ENCODE data around the gene HOOK2. TPM values are rescaled to one million over a fixed set of nuclear protein-coding genes. Genes with fewer than 3 reads are reported as not detected.
"Not testable (repeated sequence)": the region's sequence is repeated elsewhere in the genome, so short reads cannot be mapped to it uniquely, and the experiment has no call there.

HOOK2 gene
- polyA plus RNA-seq, 2 donors: 47.9 to 103 TPM

- Histone ChIP-seq H3K4me3 (ENCODE audit: low read depth in 1 of 2, low read length in 2 of 2) (peak within 1 kb of the TSS; percentile 84 to 91), H3K9me3 (ENCODE audit: control insufficient read depth in 2 of 2, insufficient read depth in 1 of 2, low read depth in 1 of 2, low read length in 1 of 2) (no peaks in the 10 kb centered on the region), H3K27me3 (ENCODE audit: control insufficient read depth in 1 of 2, insufficient read depth in 2 of 2, low read length in 2 of 2) (no peaks in the 10 kb centered on the region), H3K27ac (ENCODE audit: low read depth in 2 of 2, low read length in 1 of 2) (peak within 1 kb of the TSS; percentile 64 to 80), H3K36me3 (ENCODE audit: control insufficient read depth in 2 of 2, insufficient read depth in 2 of 2, low read length in 1 of 2) (peaks cover 0 to 10% of the 10 kb centered on the region in 2 donors), H3K4me1 (ENCODE audit: control insufficient read depth in 2 of 2, insufficient read depth in 2 of 2, low read length in 1 of 2) (peaks cover 3% of the 10 kb centered on the region in 2 donors)
- WGBS, 2 donors: 0 to 1% methylated on average over 51 to 78 of the region's 78 CpGs
These were observed 26.3 kb upstream of the HOOK2 start, which contains the start of the genes PRDX2 and THSD8 for GRCh38 chr19:12801466-12802266. Gene PRDX2, minus strand, starts transcription at chr19:12801800. Its CDS starts 539 bp downstream, at chr19:12801261. Gene THSD8, plus strand, starts transcription at chr19:12802069. Its CDS starts 3 bp downstream, at chr19:12802072.

- H3K9me3 ChIP-seq (ENCODE audit: control insufficient read depth in 2 of 2, insufficient read depth in 1 of 2, low read depth in 1 of 2, low read length in 1 of 2): no peaks in the 10 kb centered on the region
- 7 to 9% methylated on average over 28 to 38 of the region's 38 CpGs for WGBS, 2 donors
- no peaks in the 10 kb centered on the region for H3K27me3 ChIP-seq (ENCODE audit: control insufficient read depth in 1 of 2, insufficient read depth in 2 of 2, low read length in 2 of 2)
- H3K36me3 ChIP-seq (ENCODE audit: control insufficient read depth in 2 of 2, insufficient read depth in 2 of 2, low read length in 1 of 2): peaks cover 0 to 10% of the 10 kb centered on the region in 2 donors
- peaks cover 3% of the 10 kb centered on the region in 2 donors for H3K4me1 ChIP-seq (ENCODE audit: control insufficient read depth in 2 of 2, insufficient read depth in 2 of 2, low read length in 1 of 2)
- H3K4me3 ChIP-seq (ENCODE audit: low read depth in 1 of 2, low read length in 2 of 2): peak overlapping the region; percentile 84 to 91
- H3K27ac ChIP-seq (ENCODE audit: low read depth in 2 of 2, low read length in 1 of 2): peak overlapping the region; percentile 64 to 80
These were observed 25.6 kb upstream of the HOOK2 start for GRCh38 chr19:12800923-12801465.

GRCh38 chr19:12800466-12800770 lies 25.1 kb upstream of the HOOK2 start:
- 65 to 67% methylated on average over 1 of the region's 1 CpG for WGBS, 2 donors
- Histone ChIP-seq H3K27me3 (ENCODE audit: control insufficient read depth in 1 of 2, insufficient read depth in 2 of 2, low read length in 2 of 2) (no peaks in the 10 kb centered on the region), H3K9me3 (ENCODE audit: control insufficient read depth in 2 of 2, insufficient read depth in 1 of 2, low read depth in 1 of 2, low read length in 1 of 2) (no peaks in the 10 kb centered on the region), H3K4me3 (ENCODE audit: low read depth in 1 of 2, low read length in 2 of 2) (peak overlapping the region in 1 of 2 donors; percentile 84), H3K36me3 (ENCODE audit: control insufficient read depth in 2 of 2, insufficient read depth in 2 of 2, low read length in 1 of 2) (peaks cover 0 to 10% of the 10 kb centered on the region in 2 donors), H3K27ac (ENCODE audit: low read depth in 2 of 2, low read length in 1 of 2) (peak overlapping the region in 1 of 2 donors; percentile 80), H3K4me1 (ENCODE audit: control insufficient read depth in 2 of 2, insufficient read depth in 2 of 2, low read length in 1 of 2) (peaks cover 3% of the 10 kb centered on the region in 2 donors)

- Histone ChIP-seq H3K27me3 (ENCODE audit: control insufficient read depth in 1 of 2, insufficient read depth in 2 of 2, low read length in 2 of 2) (no peaks in the 10 kb centered on the region), H3K4me1 (ENCODE audit: control insufficient read depth in 2 of 2, insufficient read depth in 2 of 2, low read length in 1 of 2) (peaks cover 3% of the 10 kb centered on the region in 2 donors), H3K36me3 (ENCODE audit: control insufficient read depth in 2 of 2, insufficient read depth in 2 of 2, low read length in 1 of 2) (peaks cover 0 to 10% of the 10 kb centered on the region in 2 donors), H3K27ac (ENCODE audit: low read depth in 2 of 2, low read length in 1 of 2) (no peak overlapping the region), H3K4me3 (ENCODE audit: low read depth in 1 of 2, low read length in 2 of 2) (peak overlapping the region in 1 of 2 donors; percentile 84), H3K9me3 (ENCODE audit: control insufficient read depth in 2 of 2, insufficient read depth in 1 of 2, low read depth in 1 of 2, low read length in 1 of 2) (no peaks in the 10 kb centered on the region)
- WGBS, 2 donors: 86 to 91% methylated on average over 18 of the region's 18 CpGs
These were observed 24.6 kb upstream of the HOOK2 start for GRCh38 chr19:12799742-12800465.

GRCh38 chr19:12797607-12798006 lies 22.3 kb upstream of the HOOK2 start:
- 95 to 97% methylated on average over 7 of the region's 7 CpGs for WGBS, 2 donors
- H3K9me3 ChIP-seq (ENCODE audit: control insufficient read depth in 2 of 2, insufficient read depth in 1 of 2, low read depth in 1 of 2, low read length in 1 of 2); H3K4me3 ChIP-seq (ENCODE audit: low read depth in 1 of 2, low read length in 2 of 2); H3K27me3 ChIP-seq (ENCODE audit: control insufficient read depth in 1 of 2, insufficient read depth in 2 of 2, low read length in 2 of 2); H3K27ac ChIP-seq (ENCODE audit: low read depth in 2 of 2, low read length in 1 of 2); H3K4me1 ChIP-seq (ENCODE audit: control insufficient read depth in 2 of 2, insufficient read depth in 2 of 2, low read length in 1 of 2): not testable (repeated sequence)
- peaks cover 0 to 12% of the 10 kb centered on the region in 2 donors for H3K36me3 ChIP-seq (ENCODE audit: control insufficient read depth in 2 of 2, insufficient read depth in 2 of 2, low read length in 1 of 2)

- no peaks in the 10 kb centered on the region for H3K9me3 ChIP-seq (ENCODE audit: control insufficient read depth in 2 of 2, insufficient read depth in 1 of 2, low read depth in 1 of 2, low read length in 1 of 2)
- 91 to 94% methylated on average over 6 of the region's 6 CpGs for WGBS, 2 donors
- H3K36me3 ChIP-seq (ENCODE audit: control insufficient read depth in 2 of 2, insufficient read depth in 2 of 2, low read length in 1 of 2): peaks cover 0 to 15% of the 10 kb centered on the region in 2 donors
- no peak overlapping the region for H3K4me3 ChIP-seq (ENCODE audit: low read depth in 1 of 2, low read length in 2 of 2)
- peaks cover 3% of the 10 kb centered on the region in 2 donors for H3K4me1 ChIP-seq (ENCODE audit: control insufficient read depth in 2 of 2, insufficient read depth in 2 of 2, low read length in 1 of 2)
- H3K27me3 ChIP-seq (ENCODE audit: control insufficient read depth in 1 of 2, insufficient read depth in 2 of 2, low read length in 2 of 2): no peaks in the 10 kb centered on the region
- H3K27ac ChIP-seq (ENCODE audit: low read depth in 2 of 2, low read length in 1 of 2): peak overlapping the region in 1 of 2 donors; percentile 90
These were observed 21.8 kb upstream of the HOOK2 start for GRCh38 chr19:12797141-12797587.

- peaks cover 3% of the 10 kb centered on the region in 2 donors for H3K4me1 ChIP-seq (ENCODE audit: control insufficient read depth in 2 of 2, insufficient read depth in 2 of 2, low read length in 1 of 2)
- peak overlapping the region; percentile 4 to 8 for H3K4me3 ChIP-seq (ENCODE audit: low read depth in 1 of 2, low read length in 2 of 2)
- no peaks in the 10 kb centered on the region for H3K9me3 ChIP-seq (ENCODE audit: control insufficient read depth in 2 of 2, insufficient read depth in 1 of 2, low read depth in 1 of 2, low read length in 1 of 2)
- H3K36me3 ChIP-seq (ENCODE audit: control insufficient read depth in 2 of 2, insufficient read depth in 2 of 2, low read length in 1 of 2): peaks cover 0 to 15% of the 10 kb centered on the region in 2 donors
- WGBS, 2 donors: 5 to 6% methylated on average over 18 of the region's 18 CpGs
- H3K27ac ChIP-seq (ENCODE audit: low read depth in 2 of 2, low read length in 1 of 2): peak overlapping the region; percentile 90 to 91
- no peaks in the 10 kb centered on the region for H3K27me3 ChIP-seq (ENCODE audit: control insufficient read depth in 1 of 2, insufficient read depth in 2 of 2, low read length in 2 of 2)
These were observed 21.1 kb upstream of the HOOK2 start for GRCh38 chr19:12796146-12797071.

- Histone ChIP-seq H3K9me3 (ENCODE audit: control insufficient read depth in 2 of 2, insufficient read depth in 1 of 2, low read depth in 1 of 2, low read length in 1 of 2) (no peaks in the 10 kb centered on the region), H3K4me1 (ENCODE audit: control insufficient read depth in 2 of 2, insufficient read depth in 2 of 2, low read length in 1 of 2) (no peaks in the 10 kb centered on the region), H3K27me3 (ENCODE audit: control insufficient read depth in 1 of 2, insufficient read depth in 2 of 2, low read length in 2 of 2) (no peaks in the 10 kb centered on the region), H3K4me3 (ENCODE audit: low read depth in 1 of 2, low read length in 2 of 2) (no peak overlapping the region), H3K27ac (ENCODE audit: low read depth in 2 of 2, low read length in 1 of 2) (peak overlapping the region; percentile 85 to 99), H3K36me3 (ENCODE audit: control insufficient read depth in 2 of 2, insufficient read depth in 2 of 2, low read length in 1 of 2) (peaks cover 0 to 10% of the 10 kb centered on the region in 2 donors)
- WGBS, 2 donors: 83 to 86% methylated on average over 9 of the region's 9 CpGs
These were observed 19.6 kb upstream of the HOOK2 start for GRCh38 chr19:12794971-12795381.
